Measurements from ENCODE around the gene TBX19.
A peak's percentile ranks its signal among the peaks of the same experiment; 100 is the strongest.

TBX19 gene

DNA sequence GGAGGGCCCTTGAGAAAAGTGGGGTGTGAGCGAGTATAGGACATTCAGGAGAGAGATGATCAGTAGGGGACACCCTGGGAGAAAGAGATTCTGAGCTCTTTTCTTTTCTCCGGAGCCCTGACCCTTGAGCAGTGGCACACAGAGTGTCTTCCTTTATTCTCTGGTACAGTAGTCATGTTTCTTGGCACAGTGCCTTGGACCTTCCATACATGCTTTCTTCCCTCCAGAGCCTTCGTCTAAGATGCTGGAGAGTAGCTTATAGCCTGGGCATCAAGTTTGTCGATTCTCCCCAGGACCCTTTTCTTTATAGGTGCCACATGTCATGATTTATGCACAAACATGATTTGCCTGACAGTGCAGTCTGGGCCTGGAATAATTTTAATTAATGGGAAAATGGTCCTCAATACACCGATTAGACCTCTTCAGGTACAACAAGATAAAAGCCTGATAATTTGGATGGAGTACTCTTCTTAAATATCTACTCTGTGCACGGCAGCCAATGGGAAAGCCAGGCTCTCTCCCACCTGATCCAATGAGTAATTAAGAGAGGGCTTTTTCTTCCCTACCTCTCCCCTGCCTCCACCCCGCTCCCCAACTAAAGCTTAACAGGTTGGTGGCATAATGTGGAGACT lies at the start of gene TBX19:
Gene TBX19 (plus strand): TSS at position 582 of the 632 bp plus-strand sequence. CDS start 214 bp downstream, outside the sequence.
- DNase-seq, result no peak

DNA sequence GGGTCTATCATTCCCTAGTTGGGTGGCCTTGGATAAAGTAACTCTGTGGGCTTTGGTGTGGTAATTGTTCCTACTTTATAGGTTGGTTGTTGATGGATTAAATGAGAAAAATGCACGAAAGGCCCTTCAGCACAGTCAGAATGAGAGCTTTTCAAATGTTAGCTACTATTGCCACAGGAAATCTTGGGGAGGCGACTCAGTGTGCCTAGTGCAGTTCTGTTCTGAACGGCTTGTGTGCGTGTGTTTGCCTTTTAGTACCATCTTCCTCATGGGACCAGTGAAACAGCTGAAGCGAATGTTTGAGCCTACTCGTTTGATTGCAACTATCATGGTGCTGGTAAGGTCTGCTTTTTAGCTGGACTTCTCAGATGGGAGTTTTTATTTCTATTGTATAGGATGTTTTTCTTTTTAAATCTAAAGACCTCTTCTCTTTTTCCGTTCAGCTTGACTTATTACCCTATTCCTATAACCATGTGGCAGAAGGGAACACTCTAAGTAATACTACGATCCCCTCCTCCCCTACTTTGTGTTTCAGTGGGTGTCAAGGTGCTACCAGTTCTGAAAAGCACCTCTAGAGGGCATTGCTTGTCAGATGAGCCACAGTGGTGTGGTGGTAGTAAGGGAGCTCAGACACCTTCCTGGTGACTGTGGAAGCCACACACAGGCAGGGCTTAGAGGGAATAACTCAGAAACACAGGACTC lies 45.7 kb upstream of the TBX19 start:
- peak; percentile 22 for DNase-seq

DNA sequence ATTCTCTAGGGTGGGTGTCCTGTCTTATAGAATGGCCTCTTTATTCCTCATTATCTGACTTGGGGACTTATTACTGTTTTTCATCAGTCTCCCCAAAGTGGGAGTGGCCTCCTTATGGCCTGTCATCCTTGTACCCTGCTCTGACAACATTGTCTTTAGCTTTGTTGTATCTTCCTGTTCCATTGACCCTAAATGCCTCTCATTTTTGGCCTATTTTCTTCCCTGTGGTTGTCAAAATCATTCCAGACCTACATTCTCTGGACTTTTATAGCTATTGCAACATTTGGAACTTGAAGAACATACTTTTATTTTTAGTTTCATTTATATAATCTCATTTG lies 45.2 kb upstream of the TBX19 start:
- no peak for DNase-seq

DNA sequence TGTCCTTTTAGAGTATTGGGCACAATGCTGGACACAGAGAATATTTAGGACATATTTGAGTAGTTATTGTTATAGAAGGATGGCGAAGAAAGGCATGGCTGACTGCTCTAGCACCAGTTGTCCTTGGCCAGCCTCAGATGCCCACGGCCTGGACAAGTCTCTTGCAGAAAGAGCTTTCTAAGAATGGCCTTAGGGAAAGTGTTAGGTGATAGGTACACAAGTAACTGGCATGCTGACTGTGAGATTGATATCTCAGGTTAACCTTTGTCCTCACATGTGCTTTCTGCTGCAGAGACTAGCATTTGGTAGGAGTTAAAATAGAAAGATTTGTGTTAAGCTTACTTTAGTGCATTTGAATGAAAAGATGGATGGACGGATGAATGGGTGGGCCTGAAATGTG lies 44.7 kb upstream of the TBX19 start:
- DNase-seq, result no peak

DNA sequence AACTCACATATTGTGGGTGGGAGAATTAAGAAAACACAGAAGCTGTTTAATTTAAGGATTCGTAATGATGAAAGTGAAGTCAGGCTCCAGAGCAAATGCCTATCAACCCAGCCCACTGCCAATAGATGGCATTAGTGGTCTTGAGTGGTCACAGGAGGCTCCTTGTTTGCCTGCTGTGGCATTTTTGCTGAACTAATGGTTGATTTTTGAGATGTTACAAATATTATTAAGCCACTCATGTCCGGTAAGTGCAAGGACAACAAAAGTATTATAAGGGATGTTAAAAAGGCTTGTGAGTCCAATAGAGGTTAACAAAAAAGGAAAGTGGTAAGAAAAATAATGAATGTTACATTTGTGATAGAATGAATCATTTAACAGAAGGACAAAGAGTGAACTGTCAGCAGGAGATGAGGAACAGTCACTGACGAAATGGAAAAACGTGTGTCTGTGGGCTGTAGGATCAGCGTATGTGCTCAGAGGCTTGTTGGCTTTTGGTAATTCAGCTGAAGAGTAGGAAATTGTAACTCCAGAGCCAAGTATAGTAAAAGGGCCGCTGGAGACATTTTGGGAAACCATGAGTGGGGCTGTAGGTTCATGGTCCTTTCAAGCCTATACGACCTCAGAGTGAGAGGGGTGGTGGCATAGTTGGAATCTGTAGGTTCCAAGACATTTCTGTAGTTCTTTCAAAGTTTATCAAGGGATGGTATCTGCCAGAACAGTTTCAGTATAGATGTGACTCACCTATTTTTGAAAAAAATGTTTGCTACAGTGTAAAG lies 43.7 kb upstream of the TBX19 start:
- DNase-seq, result no peak

DNA sequence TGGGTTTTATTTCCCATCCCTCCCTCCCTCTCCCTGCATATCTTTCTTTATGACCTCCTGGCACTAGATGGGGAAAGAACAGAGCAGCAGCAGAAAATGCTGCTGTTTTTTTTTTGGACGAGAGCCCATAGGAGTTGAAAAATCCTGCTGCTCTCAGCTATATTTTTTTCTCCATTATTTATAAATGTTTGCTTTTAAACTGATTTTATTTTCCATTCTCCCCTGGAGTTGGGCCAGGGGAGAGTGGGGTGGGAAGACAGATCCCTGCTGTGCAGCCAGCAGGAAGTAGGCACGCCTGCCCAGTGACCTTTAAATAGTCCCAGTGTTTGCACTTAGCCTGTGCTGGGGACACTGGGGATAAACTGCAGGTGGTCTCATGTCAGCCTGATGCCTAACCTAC lies 37.5 kb upstream of the TBX19 start:
- no peak for DNase-seq

DNA sequence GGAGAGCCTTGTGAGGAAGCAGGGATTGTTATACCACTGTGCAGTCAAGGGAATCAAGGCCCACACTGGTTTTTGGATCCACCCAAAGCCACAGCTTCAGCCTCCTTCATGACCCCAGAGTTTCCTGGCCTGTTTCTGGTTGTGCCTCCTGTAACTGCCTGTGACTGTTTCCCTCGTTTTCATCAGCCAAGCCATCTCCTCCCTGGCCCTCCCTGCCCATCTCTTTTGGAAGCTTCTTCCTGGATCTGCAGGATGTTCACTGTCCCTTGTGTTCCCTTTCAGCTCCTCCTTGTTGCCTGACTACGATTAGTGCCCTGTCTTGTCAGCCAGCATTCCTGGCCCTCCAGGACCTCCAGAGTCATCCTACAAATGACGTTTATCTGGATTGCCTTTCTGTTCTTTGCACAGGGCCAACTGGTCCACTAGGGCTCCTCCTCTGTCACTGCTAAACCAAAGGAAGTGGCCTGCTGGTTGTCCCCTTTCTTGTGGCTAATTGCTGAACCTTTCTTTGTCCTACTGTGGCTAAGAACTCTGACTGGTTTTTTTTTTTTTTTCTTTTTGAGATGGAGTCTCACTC lies 37.0 kb upstream of the TBX19 start:
- DNase-seq, result no peak

DNA sequence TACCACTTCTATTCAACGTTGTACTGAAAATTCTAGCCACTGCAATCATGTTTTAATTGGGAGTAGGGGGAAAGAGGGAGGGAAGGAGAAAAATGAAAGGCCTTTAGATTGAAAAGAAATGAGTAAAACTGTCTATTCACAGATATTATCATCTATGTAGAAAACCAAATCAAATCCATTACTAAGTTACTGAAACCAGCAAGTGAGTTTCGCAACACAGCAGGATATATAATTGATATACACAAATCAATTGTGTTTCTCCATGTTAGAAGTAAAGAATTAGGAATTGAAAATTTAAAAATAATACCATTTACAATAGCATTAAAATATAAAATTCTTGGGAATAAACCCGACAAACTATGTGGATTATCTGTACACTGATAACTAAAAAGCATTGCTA lies 35.6 kb upstream of the TBX19 start:
- no peak for DNase-seq

DNA sequence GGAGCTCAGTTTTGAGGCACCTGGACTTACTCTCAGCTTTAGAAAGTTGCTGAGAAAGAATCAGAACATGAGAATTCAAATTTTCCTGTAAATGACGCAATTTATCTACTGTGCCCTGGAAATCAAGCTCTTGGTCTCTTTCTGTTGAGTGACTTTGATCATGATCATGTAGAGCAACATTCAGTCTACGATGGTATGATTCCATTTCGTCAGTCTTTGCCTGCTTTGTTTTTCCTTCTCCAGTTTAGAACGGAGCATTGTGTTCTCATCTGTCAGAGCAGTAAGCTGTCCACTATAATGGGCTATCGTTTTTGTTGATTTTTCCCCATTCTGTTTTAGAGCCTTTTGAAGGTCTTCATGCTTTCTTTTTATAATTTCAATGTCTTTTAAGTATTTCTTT lies 34.2 kb upstream of the TBX19 start:
- no peak for DNase-seq

DNA sequence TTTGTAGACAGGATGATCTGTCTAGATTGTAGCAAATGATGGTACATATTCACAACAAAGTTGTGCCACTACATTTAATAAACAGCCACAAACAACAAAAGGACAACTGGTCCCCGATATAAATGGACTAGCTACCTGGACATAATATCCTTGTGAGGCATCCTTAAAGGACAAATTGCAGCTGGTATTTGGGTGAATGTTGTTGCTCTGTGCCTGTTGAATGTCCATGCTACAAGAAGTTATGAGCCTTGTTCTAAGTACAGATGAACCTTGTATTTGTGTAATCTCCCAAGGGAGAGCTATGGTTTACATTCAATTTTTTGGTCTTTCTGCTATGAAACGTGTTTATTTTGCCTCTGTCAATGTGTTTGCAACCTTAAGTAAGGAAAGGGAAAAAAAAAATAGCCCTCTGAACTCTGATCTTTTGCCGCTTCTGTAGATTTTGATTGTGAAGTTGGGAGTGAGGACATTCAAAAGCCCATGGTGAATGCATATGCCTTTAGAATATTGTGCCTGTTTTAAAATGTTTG lies 28.4 kb upstream of the TBX19 start:
- no peak for DNase-seq

DNA sequence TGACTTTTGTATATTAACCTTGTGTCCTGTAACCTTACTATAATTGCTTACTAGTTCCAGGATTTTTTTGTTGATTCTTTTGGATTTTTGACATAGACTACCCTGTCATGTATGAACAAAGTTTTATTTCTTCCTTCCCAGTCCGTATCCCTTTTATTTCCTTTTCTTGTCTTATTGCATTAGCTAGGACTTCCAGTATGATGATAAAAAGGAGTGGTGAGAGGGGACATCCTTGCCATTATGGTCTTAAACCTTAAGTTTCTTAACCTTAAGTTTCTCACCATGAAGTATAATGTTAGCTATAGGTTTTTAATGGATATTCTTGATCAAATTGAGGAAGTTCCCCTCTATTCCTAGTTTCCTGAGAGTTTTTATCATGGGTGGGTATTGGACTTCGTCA lies 24.5 kb upstream of the TBX19 start:
- no peak for DNase-seq

DNA sequence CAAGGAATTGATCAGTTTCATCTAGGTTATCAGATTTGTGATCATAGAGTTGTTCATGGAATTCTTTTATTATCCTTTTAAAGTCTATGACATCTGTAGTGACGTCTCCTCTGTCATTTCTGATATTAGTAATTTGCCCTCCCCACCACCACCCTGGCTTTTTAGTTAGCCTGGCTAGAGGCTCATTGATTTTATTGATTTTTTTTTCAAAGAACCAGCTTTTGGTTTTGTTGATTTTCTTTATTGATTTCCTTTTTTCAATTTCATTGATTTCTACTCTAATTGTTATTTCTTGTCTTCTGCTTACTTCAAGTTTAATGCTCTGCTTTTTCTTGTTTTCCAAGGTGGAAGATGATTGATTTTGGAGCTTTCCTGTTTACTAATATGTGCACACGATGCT lies 23.3 kb upstream of the TBX19 start:
- no peak for DNase-seq

DNA sequence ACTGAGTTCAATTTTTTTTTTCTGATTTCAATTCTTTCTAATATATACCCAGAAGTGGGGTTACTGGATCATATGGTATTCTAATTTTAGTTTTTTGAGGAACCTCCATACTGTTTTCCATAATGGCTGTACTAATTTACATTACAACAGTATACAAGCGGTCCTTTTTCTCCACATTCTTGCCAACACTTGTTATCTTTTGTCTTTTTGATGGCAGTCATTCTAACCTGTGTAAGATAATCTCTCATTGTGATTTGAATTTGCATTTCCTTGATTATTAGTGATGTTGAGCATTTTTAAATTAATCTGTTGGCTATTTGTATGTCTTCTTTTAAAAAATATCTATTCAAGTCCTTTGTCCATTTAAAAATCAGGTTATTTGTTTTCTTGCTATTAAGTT lies 21.1 kb upstream of the TBX19 start:
- no peak for DNase-seq

DNA sequence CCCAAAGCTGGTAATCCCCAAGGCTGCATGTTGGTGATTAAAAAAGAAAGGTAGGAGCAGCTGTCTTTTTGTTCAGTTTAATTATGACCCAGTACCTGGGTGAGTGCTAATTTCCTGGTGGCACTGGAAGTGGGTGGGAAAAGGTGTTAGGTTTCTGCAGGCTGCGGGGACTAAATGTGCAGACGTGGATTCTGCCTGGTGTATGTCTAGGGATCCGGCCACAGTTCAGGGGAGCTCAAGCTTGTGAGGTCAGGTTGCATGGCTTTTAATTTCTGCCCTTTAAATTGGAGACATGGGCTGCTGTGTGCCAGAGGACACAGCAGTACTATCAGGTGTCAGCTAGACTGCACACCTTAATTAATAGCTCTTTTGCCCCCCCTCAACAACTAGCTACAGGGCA lies 20.3 kb upstream of the TBX19 start:
- DNase-seq, result no peak

DNA sequence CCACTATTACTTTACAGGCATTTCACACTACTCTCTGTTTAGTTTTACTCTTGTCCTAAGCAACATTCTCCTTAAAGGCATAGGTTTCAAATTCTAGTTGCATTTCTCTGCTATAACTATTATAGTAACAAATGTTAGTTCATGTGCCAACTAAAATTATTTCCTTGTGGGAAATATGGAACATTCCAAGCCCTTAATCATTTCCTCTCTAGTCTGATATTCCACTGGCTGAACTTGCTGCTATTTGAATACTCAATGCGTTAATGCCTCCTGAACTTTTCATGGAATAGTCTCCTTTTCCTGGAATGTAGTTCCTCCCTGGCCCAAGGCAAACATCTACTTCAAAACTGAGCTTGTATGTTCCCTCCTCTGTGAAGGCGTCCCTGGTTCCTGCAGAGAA lies 19.3 kb upstream of the TBX19 start:
- DNase-seq, result no peak

DNA sequence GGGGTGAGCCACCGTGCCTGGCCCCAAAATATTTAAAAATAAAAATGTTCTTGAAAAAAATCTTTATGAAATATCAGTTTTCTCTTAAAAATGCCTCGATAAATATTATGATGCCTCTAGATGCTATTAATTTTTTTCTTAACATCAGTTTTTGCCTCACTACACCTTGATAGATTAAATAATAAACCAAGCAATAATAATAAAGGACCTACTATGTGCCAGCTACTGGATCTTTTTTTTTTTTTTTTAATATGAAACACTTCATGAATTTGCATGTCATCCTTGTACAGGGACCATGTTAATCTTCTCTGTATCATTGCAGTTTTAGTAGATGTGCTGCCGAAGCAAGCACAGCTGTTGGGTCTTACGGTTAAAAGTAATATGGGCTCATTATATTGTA lies 17.5 kb upstream of the TBX19 start:
- no peak for DNase-seq

DNA sequence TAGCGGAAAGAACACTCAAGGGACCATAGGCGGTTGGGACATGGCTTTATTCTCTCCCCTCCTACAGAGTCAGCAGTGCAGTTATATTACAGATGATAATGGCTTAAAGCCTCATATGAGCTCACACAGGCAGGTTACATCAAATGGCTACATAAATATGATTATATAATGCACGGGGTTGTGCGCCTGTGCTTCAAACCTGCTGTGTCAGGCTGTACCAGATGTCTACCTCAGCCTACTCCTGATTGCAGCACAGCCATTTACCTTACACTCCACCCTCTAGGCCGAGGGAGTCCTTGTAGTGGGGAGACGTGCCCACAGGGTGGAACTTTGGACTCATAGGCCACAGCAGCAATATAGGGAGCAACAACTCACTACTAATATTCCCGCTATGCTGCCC lies 16.4 kb upstream of the TBX19 start:
- no peak for DNase-seq

DNA sequence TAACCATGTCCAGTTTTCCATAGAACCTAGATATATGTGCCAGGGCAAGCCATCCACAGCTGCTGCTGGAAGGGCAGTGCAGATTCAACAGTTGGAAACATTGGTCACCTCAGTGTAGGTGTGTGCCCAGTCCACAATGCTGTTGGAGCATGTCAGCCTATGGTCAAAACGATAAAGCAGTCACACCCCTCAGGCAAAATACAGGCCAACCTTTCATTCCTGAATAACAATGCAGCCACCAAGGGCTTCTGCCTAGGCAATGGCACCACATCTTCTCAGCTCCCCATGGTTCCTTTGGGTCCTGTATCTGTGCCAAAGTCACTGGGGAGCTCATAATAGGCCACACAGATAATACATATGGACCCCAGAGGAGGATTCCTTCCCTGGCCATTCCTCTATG lies 15.1 kb upstream of the TBX19 start:
- DNase-seq, result no peak

DNA sequence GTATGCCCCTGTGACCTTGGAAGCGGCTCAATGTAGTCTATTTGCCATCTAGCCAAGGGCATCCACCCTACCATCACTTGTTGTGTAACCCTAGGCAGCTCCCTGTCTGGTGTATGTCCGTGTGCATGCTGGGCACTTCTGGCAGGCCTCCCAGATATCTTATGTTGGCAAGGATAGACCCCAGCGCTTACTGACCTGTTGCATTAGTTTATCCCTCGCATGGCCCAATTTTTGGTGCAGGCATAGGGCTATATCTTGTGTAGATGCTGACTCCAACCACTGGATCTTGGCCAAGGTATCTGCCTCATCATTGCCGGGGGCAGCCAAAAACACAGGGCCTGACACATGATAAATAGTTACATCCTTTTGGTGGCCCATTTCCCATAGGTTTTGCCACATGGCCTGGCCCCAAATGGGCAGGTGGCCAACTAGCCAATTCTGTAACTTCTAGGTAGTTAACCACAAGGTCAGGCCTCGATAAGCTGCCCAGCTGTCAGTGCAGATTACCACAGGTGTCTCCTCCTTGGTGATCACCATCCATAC lies 14.0 kb upstream of the TBX19 start:
- no peak for DNase-seq

DNA sequence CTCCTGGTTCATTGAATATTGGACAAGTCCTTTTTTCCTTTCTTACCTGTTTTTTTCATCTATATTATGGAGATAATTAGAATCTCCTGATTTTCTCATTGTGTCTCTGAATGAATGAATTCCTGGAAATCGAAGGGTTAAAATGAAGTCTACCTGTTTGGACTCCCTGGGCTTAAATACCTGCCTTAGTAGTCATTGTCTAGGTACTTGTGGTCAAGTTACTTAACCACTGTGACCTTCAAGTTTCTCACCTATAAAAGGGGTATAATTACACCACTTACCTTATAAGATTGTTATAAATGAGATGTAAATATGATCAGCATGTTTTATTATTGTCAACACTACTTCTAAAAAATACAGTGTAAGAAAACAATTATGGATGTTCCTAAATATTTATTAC lies 9.0 kb upstream of the TBX19 start:
- DNase-seq, result no peak

DNA sequence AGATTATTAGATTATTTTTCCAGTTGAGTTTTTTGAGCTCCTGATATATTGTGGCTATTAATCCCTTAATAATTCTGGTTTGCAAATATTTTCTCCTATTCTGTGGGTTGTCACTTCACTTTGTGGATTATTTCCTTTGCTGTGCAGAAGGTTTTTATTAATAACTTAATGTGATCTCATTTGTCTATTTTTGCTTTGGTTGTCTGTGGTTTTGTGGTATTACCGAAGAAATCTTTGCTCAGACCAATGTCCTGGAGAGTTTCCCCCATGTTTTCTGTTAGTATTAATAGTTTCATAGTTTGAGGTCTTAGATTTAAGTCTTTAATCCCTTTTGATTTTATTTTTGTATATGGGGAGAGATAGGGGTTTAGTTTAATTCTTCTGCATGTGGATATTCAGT lies 7.1 kb upstream of the TBX19 start:
- no peak for DNase-seq

DNA sequence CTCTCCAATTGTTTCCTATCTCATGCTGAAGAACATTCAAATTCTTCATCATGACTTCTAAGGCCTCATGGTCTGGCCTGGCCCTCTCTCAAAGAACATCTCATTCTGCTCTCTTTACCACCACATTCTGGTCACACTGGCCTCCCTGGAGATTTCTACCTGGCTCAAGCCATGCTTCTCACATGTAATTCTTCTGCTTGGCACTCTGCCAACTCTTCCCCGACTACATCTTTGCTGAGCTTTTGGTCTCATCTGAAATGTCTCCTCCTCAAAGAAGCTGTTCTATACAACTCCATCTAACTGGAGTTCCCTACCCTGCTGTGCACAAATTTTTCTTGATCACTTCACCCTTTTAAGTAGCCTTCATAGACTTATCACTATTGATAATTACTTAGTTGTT lies 1.4 kb upstream of the TBX19 start:
- DNase-seq, result no peak

DNA sequence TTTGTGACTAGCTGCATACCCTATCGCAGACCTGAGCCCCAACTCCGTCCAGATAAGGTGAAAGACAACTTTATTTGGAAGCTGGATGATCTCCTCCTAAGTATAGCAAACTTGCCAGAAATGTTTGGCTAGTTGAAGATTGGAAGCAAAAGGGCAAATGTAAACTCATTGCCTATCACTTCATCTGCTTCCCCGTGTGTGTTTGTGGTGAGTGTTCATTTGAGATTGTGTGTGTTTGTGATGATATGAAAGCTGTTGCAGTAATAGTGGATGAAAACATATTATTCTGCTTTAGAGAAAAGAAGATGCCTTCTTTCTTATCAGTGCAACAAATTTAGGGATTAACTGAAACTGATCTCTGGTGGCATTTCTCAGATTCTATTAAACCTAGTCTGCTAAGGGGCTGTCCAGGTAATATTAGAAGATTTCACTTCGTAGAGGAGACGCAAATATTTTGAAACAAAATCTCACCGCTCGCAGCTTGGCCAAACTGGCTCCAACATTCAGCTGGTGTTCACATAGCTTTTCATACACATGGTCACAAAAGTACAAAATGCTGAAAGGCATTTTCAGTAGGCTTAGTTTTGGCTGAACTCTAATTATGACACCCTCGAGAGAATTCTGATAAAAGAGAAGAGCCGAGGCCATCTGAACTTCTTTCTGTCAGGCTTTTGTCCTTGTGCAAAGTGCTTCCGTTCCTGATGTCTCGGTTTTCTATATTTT lies 1.1 kb downstream of the TBX19 start:
- DNase-seq, result no peak
